Measurements from ENCODE around the gene OR2K2. TPM values are rescaled to one million over a fixed set of nuclear protein-coding genes. Genes with fewer than 3 reads are reported as not detected.

Gene OR2K2
- total RNA-seq: not detected in 2 replicates

GRCh38 chr9:111330124-111330523 is at the start of gene OR2K2:
OR2K2 (minus strand) TSS chr9:111330224; CDS start chr9:111328433, 1,791 bp downstream.

Other genes starting within 250 kb of the OR2K2 start
- gene ECPAS, start 154.2 kb upstream of the OR2K2 start, total RNA-seq: 140 and 189 TPM in 2 replicates
- 0.78 and 1.4 TPM in 2 replicates for gene ZNF483, start 195.0 kb upstream of the OR2K2 start, total RNA-seq

Data from nasal cavity respiratory epithelium epithelial cell of viscerocranial mucosa (primary cell).